NCI-H1694 (cell line): ENCODE data around the gene VAMP4.
"Not testable (repeated sequence)": the region's sequence is repeated elsewhere in the genome, so short reads cannot be mapped to it uniquely, and the experiment has no call there.

Source experiments
- DNase-seq: peaks from one replicate; lab custom pipeline; 2025; lab: John Stamatoyannopoulos, UW

Gene VAMP4

DNA sequence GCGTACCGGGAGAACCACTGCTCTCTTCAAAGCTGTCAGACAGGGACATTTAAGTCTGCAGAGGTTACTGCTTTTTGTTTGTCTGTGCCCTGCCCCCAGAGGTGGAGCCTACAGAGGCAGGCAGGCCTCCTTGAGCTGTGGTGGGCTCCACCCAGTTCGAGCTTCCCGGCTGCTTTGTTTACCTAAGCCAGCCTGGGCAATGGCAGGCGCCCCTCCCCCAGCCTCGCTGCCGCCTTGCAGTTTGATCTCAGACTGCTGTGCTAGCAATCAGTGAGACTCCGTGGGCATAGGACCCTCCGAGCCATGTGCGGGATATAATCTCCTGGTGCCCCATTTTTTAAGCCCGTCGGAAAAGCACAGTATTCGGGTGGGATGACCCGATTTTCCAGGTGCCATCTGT, 46.1 kb downstream of the VAMP4 start:
- DNase-seq = not testable (repeated sequence)

GRCh38 chr1:171693541-171693940, 48.3 kb downstream of the VAMP4 start:
- not testable (repeated sequence) for DNase-seq

DNA sequence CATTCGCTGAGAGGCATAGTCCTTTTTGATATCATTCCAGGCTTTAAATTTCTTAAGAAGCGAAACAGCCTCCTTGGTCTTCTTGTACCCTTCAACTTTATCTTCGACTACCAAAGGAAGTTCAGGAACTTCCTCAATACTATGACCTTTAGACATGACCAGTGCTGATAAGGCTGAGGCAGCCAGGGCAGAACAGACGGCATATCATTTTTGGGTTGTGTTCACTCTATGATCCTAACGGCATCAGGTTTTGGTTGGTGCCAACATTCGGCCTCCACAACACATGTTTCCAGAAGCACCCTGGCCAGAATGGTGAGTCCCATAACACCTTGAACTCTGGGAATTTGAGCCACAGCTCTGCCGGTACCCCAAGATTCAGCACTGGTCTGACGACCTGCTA, 58.0 kb downstream of the VAMP4 start:
- DNase-seq = no peak

DNA sequence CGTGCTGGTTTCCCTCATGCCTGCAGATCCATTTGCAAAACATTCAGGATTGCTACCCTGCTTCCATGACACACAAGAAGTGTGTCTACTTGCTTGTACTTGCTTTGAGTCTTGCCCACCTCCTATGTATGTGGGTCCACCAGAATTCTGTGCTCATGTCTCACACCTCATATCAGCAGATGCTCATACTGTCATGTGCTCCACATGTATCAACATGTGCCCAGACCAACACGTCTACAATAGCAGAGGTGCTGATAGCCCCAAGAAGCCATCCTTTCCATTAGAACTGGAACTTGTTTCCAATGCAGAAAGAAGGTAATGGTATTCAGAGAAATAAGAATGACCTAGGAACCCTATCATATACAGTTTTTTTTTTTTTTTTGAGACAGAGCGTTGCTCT, 61.5 kb downstream of the VAMP4 start:
- no peak for DNase-seq

GRCh38 chr1:171676823-171677222, 65.0 kb downstream of the VAMP4 start:
- no peak for DNase-seq

- no peak for DNase-seq
These were observed 67.1 kb downstream of the VAMP4 start for GRCh38 chr1:171674431-171675405.

GRCh38 chr1:171670739-171671138, 71.1 kb downstream of the VAMP4 start:
- no peak for DNase-seq

DNA sequence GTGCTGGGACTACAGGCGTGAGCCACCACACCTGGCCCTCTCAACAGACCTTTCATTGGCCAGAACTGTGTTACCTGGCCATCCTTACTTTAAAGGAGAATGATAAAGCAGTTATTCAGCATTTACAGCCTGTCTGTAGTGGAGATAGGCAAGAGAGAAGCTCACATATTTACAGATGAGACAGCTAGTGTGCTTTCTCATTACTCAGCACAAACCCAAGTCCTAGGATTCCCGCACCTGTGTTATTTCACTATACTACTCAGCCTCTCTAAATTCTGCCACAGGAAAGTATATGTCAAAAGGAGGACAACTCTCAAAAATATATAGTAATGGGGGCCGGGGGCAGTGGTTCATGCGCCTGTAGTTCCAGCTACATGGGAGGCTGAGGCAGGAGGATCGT, 73.5 kb downstream of the VAMP4 start:
- DNase-seq = no peak

GRCh38 chr1:171666114-171666769, 75.6 kb downstream of the VAMP4 start:
- no peak for DNase-seq

DNA sequence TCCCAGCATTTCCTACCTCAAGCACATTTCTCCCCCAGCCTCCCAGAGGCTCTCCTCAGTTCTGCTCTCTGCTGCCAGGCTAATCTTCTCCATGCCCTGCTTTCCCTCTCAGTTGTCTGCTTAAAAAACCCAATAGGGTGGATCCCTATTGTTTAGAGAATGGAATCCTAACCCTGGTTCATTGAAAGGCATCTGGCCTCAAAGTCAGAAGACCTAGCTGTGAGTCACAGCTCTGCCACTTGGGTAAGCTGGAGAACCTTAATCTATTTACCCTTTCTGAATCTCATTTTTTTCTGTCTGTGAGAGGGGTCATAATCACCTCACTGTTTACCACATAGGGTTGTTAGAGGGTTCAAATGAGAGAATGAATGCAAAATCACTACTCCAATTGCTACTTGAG, 76.9 kb downstream of the VAMP4 start:
- no peak for DNase-seq

GRCh38 chr1:171663854-171664575, 77.8 kb downstream of the VAMP4 start:
- DNase-seq = no peak

GRCh38 chr1:171663036-171663853, 78.6 kb downstream of the VAMP4 start:
- DNase-seq = no peak

DNA sequence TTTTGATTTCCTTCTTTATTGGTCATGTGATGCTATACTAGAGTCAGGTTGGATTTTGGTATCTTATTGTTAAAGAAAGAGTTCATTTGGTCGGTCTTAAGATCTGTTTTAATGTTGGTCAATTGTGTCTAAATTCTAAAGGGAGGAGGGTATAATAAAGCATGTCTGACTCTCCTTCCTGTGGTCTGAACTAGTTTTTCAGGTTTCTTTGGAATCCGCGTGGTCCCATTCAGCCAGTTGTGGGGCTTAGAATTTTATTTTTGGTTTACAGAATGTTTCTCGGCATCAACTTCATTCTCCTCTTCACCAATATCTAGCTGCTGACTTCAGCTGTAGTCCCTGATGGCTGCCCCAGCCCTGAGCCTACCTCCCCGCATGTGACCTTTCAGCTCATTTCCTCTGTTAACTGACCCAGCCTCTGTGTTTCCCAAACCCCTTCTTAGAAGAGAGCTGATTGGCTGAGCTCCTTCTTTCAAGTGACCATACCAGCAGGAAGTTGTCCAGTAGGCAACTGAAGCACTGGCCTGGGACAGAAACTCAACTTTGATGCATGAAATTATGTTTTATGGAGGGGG, 80.7 kb downstream of the VAMP4 start:
- no peak for DNase-seq

- not testable (repeated sequence) for DNase-seq
These were observed 85.7 kb downstream of the VAMP4 start for GRCh38 chr1:171656206-171656605.

DNA sequence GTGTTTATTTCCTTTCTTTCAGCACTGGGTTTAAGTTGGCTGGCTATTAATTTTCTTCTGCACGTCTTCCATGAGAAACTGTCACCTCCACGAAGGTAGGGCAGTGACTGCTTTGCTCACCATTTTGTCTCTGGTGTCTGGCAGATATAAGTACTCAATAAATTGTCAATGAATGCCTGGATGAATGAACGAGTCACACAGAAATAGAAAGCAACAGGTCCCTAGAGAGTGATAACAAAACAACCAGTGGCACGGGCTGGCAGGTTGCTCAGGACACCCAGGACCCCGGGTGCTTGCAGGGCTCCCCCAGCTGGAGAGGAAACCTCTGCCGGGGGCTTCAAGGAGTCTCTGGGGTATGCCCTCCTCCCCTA, 86.1 kb downstream of the VAMP4 start:
- no peak for DNase-seq

- no peak for DNase-seq
These were observed 86.7 kb downstream of the VAMP4 start for GRCh38 chr1:171654942-171655745.

GRCh38 chr1:171654201-171654941, 87.5 kb downstream of the VAMP4 start:
- DNase-seq = no peak

DNA sequence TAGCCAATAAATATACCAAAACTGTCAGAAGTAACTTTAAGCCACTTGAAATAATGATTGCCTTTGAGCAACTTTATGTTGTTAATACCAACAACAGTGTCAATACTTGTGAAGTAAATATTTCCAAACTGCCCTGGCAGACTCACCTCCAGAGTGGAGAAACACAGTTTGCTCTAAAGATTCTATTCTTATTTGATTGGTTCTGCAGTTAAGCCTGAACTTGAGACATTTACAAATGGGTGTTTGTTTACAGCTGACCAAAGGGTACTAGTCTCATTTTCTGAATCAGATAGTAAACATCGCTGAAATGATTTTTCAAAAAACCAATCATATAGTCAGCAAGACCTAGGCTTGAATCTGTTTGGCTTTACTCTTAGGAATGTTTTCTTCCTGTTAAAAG, 88.1 kb downstream of the VAMP4 start:
- no peak for DNase-seq

DNA sequence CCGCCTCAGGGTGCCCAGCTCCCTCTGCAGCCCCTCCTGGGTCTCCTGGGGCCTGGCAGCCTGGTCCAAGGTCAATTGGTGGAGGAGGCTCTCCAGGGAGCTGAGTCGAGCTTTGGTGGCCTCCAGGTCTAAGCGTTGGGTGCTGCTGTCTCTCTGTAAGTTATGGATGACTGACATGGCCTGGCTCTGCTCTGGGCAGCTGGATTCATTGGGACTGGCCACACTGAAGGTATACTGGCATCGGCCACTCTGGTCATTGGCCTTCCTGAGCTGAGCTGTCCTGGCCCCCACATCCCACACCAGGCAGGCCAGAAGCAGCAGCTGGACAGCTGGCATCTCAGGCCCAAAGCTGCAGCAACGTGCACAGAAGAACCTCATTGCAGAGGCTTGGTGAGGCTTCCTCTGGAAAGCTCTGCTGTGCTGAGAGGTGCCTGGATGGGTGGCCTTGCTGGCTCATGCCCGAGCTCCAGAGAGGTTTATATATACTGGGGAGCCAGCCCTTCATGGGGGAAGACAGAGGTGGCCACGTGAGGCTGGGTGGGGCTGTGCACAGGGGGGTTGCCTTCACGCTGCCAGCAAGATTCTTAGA, 89.5 kb downstream of the VAMP4 start, which contains the start of gene MYOC:
Gene MYOC, minus strand, starts transcription at position 455 of the 589 bp plus-strand sequence. Its CDS starts 77 bp downstream, at position 378.
- no peak for DNase-seq
